Ramos (cell line): ENCODE data around the gene COL20A1.

Source experiments
- in situ Hi-C: fragments of 300-500 bp; cut with MboI; formaldehyde crosslinking; loops from one replicate; pipeline ENCODE4 v1.14.3; 2022; ENCODE audit warnings: low sequenced_read_pairs; ENCODE audit not compliant: unreplicated experiment

COL20A1 gene

DNA sequence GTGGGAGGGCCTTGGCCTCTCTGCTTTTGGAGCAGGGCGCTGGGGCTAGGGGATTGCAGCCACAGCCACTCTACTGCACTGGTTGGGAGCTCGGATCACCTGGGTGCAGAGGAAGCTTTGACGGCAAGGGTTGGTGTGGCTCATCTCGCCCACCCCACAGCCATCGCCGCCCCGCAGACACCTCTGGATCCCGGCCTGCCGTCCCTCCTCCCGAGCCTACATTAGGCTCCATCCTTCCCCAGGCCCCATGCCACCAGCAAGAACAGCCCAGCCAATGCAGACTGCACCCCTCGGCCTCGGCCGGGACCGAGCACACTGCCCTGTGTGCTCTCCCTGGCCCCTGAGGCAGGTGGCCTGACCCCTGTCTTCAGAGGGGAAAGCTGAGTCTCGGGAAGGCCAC, 32.5 kb upstream of the COL20A1 start:
- in situ Hi-C loops, result no loop called here

GRCh38 chr20:63261060-63261794, 31.8 kb upstream of the COL20A1 start:
- in situ Hi-C loops, result no loop called here

DNA sequence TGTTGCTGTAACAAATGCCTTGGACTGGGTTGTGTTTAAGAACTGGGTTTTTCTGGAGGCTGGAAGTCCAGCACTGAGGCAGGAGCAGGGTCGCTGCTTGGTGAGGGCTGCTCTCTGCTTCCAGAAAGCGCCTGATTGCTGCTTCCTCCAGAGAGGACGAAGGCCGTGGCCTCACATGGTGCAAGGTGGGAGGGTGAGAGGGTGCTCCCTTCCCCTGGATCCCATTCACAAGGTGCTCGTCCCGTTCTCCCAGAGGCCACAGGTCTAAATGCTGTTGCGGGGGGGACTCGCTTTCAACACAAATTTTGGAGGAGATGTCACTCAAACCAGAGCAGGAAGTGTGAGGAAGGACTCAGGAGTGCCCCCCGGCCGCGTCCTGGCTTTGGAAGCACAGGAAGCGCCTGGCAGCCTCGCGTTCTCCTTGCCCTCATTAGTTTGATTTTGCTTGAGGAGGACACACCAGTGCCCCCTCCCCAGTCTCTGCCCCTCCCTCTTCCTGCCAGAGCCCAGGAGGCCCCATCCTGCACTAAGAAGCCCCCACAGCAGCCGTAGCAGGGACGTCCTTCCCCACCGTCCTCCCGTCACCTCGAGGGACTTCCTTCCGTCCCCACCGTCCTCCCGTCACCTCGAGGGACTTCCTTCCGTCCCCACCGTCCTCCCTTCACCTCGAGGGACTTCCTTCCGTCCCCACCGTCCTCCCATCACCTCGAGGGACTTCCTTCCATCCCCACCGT, 31.0 kb upstream of the COL20A1 start:
- in situ Hi-C loops, result no loop called here

- in situ Hi-C loops, result no loop called here
These were observed 30.1 kb upstream of the COL20A1 start for GRCh38 chr20:63262836-63263235.

GRCh38 chr20:63264000-63264399, 29.0 kb upstream of the COL20A1 start:
- in situ Hi-C loops, result no loop called here

DNA sequence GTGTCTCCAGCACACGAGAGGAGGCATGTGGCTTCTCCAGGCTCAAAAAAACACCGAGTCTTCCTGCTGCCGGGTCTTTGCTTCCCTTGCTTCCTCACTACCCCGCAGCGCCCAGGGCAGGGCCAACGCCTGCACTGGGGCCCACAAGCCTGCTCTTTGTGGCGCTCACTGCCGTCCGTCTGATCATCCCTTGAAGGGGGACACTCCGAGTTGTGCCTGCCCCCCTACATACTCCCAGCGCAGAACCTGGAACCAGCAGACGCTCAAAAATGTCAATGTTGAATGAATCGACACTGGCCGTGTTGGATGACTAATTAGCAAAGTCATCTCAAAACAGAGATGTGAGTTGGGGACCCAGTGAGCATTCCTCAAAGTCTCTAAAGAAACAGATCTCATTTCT, 28.5 kb upstream of the COL20A1 start:
- in situ Hi-C loops, result no loop called here

DNA sequence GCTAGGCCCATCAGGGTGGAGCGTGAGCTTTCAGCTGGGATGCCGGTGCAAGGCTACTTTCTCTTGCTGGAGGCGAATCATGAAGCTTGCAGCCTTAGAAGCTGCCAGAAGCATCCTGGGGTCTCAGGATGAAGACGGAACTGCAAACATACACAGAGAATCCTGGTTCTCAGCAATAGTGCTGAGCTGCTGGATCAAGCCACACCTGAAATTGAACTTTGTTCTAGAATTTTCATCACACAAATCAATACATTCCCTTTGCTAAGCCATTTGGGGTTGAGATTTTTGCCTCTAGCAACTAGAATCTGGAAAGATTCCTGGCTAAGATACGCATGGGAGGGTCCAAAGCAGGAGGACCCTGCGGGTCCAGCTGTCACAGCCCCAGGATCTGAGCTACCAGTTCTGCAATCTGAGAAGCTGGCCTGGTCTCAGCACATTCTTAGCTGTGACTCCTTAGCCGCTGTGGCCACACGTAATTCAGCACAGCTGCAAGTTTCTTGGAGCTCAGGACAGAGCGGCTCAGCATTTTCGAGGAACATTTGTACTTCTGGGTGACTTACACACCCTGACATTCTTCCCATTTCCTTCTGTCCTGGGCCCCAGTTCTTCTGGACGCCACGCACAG, 27.0 kb upstream of the COL20A1 start:
- in situ Hi-C loops, result no loop called here

DNA sequence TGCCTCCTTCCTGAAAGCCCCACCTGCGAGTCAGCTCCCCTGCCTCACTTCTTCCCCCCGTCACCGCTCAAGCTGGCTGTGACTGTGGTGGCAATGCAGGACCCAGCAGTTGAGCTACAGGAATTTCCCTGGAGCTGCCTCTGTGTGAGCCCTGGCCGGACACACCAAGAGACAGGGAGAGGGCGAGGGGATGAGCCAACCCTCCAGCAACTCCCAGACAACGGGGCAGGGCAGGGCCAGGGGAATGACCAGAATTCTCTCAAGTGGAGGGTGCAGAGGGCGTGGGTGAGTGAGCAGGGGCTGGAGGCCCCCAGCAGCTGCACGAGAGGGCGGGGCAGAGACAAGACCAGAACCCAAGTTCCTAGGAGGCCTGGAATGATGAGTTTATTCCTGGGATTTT, 25.3 kb upstream of the COL20A1 start:
- in situ Hi-C loops, result no loop called here

DNA sequence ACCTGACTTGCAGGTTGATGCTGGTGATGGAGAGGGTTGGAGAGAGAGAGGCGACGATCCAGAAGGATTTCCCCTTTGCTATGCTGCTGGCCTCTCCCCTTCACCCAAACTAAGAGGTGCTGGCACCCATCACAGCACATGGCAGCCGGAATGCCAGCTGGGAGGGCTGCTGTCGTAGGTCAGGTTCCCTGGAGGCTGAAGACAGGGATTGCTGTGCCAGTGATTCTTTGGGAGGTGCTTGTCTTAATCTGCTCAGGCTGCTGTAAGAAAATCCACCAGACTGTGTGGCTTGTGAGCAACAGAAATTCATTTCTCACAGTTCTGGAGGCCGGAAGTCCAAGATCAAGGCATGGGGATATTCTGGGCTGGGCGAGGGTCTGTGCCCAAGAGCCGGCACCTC, 24.7 kb upstream of the COL20A1 start:
- in situ Hi-C loops, result no loop called here

GRCh38 chr20:63268671-63269439, 24.1 kb upstream of the COL20A1 start:
- in situ Hi-C loops, result no loop called here

DNA sequence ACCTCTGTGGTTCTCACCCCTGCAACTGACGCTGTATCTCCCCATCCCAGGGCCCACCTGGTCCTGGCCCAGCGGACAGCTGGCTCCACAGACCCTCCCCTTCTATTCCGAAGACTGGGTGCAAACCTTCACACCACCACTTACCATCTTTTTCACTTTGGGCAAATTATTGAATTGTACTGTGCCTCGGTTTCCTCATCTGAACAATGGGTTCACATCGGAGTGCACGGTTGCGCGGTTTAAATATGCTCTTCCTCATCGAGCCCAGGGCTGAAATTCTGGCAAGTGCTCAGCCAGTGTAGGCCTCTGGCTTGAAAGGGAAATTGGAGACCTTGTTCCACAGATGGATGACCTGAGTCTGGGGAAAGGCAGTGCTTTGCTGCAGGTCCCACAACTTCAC, 23.3 kb upstream of the COL20A1 start:
- in situ Hi-C loops, result no loop called here

GRCh38 chr20:63270606-63271325, 22.2 kb upstream of the COL20A1 start:
- in situ Hi-C loops, result no loop called here

DNA sequence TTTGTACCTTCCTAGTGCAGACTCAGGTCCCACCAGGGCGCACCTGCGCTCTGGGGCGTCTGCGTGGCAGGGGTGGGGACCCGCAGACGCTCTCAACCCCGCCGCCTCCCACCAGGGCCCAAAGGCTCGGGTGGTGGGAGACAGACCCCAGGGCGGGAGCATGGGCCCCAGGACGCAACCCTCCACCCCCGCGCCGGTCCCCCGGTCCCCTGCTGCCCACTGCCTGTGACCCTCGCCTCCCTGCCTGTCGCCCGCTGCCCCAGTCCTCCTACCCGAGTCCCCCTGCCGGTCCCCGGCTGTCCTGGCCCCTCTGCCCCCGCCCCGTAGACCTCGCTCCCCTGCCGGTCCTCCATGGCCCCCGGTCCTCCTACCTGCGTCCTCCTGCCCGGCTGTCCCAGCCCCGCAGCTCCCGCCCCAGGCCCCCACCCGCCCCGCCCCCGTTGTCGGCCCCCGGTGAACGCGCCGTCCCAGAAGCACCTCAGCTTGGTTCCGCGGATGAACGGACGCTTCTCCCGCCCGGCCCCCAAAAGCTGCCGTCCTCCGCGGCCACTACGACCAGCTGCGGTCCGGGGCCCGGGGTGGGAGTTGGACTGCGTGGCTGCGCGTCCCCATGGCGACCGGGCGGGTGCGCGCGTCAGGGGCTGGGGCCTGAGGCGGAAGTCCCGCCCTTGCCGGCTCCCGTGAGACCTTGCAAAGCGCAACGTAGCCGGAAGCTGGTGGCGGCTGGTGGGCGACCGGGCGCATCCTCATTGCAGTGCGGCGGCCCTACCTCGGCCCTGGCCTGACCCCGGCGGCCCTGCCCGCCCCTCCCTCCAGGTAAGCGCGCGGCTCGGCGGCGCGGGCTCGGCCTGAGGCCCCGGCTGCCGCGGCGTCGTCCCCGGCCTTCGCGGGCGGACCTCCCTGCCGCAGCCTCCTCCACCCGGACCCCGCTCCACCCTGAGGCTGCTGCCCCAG, 20.6 kb upstream of the COL20A1 start, which contains the start of gene ARFGAP1:
TSS of gene ARFGAP1 (plus strand) at position 709 of the 954 bp plus-strand sequence. CDS start 2,768 bp downstream, outside the sequence.
- in situ Hi-C loops, result no loop called here

DNA sequence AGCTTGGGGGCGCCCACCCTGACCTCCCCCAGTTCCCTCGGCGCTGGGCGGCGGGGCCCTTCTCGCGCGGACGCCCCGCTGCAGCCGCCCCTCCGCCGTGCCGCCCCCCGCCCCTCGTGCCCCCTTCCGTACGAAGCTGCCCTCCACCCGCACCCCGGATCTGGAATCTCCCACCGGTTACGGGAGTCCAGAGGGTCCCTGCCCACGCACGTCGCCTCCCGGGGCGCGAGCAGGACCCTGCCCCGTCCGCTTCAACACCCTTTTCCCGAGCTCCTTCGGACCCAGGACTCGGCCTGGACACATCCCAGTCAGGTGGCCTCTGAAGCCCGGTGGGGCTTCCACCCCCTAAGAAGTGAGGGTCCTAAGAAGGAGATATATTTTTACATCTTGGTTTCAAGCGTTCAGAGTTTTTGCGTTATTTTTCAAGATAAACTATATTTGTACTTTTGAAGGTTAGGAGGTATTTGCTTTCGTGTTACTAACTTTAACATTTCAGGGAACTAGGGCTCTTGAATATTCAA, 19.9 kb upstream of the COL20A1 start:
- in situ Hi-C loops, result no loop called here

DNA sequence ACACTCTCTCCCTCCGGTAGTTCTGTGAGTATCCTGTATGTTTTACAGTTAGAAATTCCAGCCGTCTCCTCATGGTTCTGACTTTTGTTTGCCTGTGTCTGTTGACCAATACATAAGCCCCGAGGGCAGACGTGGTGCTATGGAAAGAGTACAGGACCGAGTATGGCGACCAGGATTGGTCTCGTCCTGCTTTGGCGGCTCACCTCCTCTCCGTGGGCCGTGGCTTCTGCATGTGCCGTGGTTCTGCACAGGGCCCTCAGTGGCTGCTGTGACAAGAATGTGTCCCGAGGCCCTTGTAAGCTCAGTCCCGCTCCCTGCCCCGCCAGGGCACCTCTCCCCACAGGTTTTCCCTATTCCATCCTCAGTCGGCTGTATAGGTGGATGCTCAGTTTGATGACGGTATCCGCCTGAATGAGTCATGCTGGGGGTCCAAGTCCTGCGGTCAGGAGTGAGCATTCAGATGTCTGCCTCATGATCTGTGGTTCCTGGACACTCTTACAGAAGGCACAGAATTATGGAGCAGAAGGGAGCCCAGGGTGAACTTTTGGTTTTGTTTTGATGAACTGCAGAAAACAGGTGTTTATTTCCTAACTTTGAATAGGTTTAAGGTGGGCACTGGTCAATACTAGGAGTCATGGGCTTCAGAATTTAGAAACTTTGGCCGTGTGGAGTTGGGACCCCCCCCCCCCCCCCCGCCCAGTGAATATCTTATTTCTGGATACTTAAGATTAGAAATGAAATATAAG, 19.2 kb upstream of the COL20A1 start:
- in situ Hi-C loops, result no loop called here

DNA sequence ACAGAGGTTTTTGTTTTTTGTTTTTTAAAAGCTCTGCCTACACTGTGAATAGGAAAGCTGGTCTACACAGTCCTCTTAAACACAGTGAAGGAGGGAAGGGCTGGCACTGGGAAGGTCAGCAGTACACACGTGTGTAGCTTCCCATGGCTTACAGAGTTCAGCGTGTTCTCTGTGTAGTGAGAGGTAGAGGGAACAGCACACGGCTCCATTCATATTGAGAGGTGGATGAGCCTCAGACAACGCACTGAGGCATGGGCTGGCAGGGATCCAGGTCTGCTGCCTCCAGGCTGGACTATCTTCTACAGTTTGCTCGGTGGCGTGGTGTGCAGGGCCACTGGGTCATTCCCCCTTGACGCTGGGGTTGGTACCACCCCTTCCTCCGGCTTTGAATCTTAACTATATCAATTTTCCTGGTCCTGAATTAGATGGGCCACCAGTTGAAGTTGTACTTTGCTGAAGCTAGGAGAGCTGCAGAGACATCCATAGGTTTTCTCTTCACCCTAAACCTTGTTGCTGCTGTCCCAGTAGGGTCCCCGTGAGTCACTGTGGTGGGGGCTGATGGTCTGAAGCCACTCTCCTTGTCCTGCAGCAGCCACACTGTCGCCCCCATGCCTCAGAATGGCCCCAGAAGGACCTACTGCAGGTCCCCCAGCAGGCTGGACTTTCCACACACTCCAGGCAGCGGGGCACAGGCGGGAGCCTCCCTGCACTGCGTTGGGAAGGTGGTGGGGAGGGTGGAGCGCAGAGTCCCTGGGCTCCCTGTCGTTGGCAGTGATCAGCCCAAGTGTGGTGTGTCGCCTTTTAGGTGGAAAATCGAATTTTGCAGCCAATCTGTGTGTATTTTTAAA, 18.4 kb upstream of the COL20A1 start:
- in situ Hi-C loops, result no loop called here

DNA sequence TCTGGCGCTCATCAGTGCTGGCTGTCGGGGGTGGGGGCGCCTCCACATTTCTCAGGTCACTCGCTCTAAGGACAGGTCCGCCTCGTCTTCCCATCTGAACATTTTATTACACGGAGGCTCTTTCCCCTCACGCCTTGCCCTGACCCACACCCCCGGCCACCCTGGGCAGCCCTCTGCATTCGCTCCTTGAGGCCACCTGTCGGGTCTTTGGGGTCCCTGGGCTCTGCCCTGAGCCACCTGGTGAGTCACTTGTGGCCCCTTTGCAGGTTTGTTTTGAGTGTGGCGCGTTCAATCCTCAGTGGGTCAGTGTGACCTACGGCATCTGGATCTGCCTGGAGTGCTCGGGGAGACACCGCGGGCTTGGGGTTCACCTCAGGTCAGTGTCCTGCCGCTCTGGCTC, 17.2 kb upstream of the COL20A1 start:
- in situ Hi-C loops, result no loop called here
